GOT3 (cell line): ENCODE data around the gene CDH13.

Experiments used
- DNase-seq: peaks from one replicate; lab custom pipeline; 2025; ENCODE audit warnings: mixed read lengths; lab: John Stamatoyannopoulos, UW

The CDH13 gene

DNA sequence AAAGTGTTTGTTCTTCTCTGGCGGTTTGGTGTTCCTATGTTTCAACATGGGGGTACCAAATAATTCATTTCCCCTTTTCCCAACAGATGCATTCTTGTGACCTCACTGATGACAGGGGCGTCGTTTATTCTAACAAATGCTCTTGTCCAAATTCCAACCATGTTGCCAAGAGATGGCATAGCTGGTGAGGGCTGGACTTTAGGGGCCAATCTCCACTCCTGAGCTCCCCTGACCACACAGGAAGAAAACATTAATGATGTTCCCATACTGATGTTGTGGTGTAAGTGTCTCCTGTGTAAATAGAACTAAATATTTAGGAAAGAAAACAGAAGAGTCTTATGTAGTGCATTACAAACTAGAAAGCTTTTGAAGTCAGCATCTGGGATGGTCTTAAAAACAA lies 431.6 kb downstream of the CDH13 start:
- no peak for DNase-seq

DNA sequence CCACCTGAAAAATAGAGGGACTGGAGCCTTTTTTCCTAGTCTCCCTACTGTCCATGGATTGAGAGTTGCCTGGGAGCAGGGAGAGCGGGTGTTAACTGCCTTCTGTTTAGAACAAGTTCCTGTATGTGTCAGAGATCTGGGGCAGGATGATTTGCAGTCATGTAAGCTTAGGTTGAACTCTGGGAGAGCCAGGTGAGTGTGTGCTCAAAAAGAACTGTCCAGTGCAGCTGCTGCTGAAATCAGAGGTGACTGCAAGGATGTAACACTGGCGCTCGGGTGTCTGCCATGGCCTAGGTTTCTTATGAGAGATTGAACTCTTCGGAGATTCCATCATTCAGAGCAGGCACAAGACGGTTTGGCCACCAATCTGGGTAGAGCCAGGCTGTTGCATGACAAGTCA lies 432.5 kb downstream of the CDH13 start:
- DNase-seq, result no peak

DNA sequence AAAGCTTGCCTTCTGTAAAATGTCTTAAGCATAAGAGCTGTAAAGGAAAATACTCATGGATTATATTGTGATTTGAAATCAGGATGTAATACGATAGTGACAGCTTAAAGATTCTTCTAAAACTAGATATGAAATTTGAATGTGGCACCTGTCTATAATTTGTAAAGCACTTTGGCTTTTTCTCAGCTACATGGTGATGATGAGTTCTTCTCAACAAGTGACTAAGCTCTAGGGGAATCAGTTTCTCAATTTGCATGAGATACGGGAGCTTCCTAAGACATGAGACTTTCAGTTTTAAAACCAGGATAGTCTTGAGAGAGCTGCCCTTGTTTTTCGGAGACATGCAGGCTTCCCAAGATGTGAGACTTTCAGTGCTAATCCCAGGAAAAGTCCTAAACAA lies 439.2 kb downstream of the CDH13 start:
- no peak for DNase-seq

DNA sequence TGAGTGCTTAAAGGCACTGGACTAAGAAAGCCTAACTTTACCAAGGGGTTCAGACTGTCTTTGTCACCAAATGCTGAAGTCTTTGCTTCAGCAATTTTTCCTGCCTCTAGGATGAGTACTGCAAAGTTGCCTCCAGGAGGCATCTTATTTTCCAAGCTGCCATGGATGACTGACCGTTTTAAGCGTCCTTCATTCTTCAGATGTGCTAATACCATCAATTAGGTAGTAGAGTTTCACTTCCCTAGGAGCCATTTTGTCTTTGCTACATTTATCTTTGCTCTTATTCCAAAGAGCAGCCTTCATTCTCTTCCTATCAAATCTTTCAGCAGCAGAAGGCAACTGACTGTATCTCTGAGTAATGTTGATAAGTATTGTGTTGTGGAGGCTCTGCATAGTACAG lies 440.1 kb downstream of the CDH13 start:
- DNase-seq, result no peak

DNA sequence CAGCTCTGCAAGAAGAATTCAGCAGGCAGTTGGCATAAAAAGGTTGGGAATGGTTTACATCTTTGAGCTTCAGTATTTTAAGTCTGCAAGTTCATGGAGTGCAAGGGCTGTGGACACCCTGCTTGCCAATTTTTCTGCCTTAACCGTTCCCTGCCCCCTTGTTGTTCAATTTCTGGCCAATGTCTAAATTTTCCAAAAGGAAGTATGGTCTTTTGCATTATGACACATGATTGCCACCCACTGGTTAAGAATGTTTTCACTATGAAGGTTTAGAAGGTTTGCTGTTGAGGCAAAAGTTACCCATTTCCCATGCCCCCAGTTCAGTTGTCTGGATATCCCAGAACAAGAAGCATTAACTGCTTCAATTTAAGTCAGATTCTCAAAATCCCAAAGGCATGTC lies 441.9 kb downstream of the CDH13 start:
- DNase-seq, result no peak

DNA sequence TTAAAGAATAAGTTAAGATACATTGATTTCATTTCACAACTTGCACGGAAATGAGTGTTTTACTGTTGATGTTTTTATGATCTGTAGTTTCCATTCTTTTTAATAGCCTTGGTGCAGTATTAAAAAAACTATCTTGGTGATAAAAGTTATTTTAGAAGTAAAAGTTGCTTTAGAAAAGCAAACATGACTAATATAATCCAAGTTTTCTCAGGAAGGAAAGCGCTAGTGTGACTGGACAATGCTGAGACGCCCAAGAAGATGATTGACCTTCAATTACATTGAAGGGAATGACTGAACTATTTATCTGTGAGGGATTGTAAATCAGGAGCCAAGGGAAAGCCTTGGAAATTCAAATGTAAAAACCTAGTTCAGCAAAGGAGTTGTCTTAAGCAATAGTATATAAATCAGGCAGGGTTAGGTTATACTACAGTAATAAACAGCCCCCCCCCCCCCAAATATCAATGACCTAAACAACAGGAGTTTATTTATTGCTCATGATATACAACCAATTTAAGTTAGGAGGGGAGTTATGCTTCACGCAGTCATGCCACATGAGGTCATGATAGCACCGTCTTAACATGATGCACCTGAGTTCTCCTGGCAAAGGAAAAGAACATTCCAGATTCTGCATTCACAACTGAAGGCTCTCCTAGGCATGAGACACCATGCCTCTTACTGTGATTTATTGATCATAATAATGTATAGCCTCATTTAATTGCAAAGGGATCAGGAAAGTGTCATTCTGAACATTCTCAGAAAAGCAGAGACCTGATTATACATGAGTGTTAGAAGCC lies 443.8 kb downstream of the CDH13 start:
- no peak for DNase-seq

DNA sequence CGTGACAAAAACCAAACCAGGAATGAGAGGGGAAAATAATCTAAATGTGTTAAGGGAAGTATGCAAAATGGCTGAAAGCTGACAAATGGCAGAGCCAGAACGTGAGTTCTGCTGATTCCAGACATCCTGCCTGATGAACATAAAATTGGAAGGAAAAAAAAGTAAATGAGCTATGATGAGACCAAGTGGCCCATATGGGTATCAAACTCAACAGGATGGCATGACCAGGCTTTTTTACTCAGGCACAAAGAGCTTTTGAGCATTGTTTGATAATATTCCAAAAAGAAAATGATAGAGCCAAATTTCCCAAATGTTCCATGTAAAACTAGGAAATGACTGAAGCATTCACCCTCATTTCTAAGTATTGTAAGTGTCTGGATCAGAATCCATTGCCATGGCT lies 449.2 kb downstream of the CDH13 start:
- DNase-seq, result no peak

DNA sequence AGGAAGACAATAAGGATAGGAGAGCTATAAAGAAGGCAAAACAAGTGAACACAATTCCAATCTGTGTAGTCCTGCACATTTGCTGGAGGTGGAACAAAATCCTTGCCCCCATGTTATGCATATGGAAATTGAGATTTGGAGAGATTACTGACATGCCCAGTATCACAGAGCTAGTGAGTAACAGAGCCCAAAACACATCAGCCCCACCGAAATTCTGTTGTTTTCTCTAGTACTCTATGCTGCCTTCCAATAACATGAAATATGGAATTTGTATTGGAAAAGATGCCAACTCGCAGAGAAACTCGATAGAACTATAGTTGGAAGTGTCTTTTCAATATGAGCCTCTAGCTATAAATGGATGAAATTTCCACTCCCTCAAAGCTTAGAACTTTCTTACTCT lies 456.6 kb downstream of the CDH13 start:
- DNase-seq, result no peak

DNA sequence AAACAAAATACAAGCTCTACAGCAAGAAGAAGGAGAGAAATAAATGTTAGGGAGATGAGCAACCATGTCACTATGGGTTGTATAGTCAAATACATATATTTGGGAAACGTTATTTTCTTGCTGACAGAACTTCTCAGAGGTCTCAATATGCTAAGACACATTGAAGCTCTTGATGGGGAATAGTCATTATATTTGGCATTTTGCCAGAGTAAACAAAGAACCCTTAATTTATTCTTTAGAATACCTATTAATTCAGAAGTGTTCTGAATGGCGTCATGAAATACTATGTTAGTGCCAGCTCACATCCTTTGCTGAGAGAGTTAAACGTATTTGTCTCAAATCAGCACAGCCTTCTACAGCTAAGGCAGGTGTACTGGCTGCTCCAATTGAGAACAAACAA lies 458.9 kb downstream of the CDH13 start:
- DNase-seq, result no peak

DNA sequence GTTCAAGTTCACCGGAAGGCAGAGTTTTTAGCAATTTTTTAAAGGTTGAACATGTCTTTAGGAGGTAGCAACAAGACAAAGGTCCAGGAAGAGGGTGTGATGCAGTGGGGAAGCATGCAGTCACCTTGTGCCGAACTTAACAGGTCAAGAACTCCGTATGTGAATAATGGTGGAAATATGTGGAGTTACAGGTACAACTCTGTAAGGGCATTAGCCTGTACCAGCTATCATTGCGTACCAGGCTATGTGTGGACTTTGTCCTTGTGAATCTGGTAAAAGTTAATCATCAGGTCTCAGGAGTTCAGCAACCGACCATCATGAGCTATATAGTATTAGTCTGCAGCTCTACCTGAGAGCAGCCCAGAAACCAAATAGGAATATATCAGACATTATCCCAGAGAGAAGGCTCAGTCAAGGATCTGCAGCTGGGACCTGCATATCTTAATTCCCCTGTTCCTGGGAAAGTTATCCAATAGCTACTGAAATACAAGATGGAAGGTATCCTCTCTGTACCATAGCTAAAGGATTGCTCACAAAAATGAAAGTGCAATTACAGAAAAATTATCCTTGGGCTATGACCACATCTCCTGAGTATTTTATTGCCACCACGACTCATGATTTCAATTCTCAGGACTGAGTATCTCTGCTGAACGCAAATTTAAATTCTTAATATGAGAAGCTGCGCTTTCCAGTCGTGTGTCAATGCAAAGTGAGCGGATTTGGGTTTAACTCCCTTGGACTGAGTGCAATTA lies 469.3 kb downstream of the CDH13 start:
- DNase-seq, result no peak

DNA sequence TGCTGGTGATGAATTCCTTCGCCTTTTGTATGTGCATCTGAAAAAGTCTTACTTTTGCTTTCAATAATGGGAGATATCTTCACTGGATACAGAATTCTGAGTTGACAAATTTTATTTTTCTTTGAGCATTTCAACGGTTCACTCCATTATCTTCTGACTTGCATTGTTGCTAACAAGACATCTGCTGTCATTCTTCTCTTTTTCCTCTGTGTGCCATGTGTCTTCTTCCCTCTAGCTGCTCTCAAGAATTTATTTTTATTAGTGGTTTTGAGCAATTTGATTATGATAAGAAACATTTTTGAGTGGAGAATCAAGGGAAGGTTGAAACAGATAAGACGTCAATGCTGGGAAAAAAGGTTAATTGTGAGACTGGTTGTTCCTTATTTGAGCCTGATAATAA lies 471.8 kb downstream of the CDH13 start:
- DNase-seq, result no peak

DNA sequence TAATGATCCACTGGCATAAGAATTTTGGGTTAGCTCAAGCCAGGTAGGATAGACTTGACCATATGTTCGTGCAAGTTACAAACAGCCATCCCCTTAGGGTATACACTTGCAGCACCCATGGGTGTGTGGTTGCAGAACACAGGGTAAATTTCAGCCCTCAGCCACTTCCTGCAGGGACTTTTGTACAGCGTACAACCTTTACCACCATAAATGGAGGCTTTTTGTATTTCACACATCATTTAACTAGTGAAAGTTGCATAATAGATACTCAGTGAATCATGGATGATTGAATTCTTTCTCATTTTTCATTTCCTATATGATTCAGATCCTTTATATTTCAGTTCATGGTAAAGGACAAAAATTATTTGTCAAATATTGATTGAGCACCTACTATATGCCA lies 473.9 kb downstream of the CDH13 start:
- DNase-seq, result no peak

DNA sequence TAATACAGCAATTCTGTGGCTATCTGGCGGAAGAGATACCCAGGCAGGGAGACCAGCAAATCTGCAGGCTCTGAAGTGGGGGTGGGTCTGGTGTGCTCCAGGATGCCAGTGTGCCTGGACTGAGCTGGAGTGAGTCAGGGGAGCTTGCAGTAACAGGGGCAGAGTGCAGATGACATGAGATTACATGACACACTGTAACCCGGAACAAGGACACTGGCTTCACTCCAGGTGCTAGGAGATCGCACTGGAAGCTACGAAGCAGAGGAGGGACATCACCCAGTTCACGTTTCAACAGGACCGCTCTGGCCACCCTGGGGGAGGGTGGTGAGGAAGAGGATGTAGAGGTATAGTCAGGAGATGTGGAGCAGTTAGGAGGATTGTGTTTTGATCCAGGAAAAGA lies 475.6 kb downstream of the CDH13 start:
- DNase-seq, result no peak

DNA sequence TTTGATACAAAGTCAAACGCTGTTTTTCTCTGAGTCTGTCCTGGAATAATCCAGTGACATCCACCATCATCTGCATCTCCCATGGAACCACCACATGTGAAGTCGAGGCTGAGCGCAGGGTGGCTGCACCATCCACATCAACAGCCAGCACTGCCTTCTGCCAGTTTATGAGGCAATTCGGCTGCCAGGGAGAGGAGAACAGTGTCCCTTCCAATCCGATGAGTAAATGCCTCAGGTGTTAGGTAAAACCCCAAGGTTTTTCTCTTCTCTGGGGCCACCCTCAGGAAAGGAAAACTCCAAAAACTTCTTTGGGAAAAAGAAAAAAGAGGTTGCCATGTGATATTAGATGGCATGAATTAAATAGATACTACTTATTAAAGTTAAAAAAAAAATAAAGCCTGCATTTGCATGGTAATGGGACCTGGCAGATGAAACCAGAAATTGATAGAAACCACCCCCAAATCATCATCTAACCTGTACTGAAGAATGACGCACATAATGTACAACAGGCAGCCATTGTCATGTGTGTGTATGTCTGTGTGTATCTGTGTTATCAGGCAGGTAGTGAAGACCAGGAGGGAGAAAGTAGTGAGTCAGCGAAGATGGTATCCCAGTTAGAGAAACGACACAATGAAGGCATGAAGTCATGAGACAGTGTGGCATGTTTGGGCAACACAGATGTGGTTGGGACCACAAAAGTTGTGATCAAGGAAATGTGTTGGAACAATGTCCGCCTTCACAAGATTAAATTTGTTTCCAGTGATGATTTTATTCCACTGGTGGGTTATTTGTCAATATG lies 478.7 kb downstream of the CDH13 start:
- no peak for DNase-seq

DNA sequence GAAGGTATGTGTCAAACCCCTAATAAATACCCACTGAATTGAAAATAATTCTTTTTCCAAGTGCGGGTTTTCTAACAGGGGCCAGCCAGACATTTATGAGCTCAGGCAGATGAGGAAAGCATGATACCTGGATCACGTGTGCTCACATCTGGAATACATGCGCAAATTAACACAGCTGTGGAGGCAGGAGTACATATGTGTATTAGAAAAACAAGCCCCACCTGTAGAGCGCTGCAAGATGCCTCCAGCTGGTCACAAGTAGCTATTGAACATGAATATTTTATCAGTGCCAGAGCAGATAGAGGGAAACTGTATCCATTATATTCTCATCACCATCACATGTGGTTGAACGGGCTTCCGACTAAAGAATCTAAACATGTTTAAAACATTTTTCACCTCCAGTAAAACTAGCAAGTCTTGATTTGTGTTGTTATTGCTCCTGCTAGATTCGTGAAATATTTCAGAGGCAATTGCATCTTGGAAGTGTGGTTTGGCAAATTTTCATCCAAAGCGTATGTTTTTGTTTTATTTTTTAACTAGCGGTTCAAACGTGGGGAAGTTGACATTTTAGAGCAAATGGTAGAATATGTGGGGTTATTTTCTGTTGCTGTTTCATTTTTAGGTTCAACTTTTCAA lies 482.8 kb downstream of the CDH13 start:
- no peak for DNase-seq

DNA sequence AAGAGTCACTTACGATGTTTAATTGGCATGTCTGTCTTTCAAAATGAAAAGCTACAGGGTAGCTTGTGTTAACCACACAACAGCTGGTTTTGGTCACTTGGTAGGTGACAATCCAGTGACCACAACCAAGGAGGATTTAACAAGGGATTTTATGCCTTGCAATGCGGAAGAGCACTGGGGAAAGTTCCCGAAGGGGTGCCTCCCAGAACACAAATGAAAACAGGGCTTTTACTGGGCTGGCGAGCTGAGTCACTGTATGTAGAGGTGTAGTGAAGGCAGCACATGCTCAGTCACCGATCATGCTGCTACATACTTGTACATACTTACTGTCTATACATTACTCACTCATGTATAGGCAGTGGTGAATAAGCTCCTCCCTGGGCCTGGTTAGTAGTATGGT lies 483.5 kb downstream of the CDH13 start:
- no peak for DNase-seq

DNA sequence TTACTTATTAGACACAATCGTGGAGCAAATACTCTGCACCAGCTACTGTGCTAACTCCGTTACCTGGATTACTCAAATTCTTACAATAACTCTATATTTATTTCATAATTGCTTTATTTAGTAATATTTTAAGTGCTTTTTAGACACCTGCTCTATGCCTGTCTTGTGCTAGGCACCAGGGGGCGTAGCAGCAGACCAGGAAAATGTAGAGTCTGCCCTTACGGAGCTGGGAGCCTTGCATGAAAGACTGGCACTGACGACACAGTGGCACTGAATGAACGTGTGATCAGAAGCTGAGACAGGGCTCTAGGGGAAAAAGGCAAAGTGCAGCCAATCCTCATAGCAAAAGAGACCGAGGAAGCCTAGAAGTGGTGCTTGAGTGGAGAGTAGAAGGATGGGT lies 486.5 kb downstream of the CDH13 start:
- DNase-seq, result no peak

DNA sequence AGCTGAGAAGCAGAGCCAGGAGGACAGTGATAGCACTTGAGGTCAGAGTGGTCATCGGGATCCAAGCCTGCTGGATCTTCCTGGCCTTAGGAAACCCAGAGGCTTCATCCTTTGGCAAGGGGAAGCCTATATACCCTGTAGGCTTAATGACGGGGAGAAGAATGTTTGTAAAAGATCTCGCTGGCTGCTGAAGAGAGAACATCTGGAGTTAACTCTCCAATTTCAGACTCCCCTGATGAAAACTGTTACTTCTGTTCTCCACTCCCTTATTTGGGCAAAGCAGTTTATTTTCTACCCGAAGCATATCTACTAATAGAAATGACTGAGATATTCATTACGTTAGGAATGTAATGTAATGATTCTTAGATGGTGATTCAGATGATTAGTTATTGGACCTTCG lies 487.0 kb downstream of the CDH13 start:
- no peak for DNase-seq

DNA sequence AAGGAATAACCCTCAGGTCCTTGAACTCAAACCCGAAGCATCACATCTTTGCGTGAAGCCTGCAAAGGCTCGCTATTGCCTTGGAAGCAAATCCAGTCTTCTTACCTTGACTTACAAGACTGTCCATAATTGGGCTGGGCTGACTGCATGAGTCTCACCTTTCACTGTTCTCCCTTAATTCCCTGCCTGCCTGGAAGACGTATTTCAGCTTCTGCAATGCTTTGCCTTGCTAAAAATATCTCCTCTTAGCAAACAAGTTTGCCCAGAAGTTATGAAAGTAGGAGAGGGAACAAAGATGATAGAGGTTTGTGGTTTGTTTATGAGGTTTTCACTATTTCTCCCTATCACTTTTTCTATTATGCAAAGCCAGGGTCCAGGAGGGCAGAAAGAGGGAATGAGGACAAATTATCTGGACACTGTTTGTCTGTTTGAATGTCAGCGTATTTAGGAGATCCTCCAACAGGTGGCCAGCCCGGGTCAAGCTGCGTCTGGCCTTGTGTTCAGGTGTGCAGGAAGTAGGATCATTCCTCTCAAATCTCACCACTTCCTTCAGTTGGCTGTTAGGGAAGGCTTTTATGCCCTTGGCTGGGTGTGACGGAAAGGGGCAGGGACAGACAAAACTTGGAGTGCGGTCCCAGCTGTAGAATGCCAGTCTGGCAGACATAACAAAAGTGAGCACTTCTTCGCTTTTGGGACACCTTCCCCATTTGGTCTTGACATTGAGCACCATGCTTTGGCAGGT lies 488.9 kb downstream of the CDH13 start:
- no peak for DNase-seq

DNA sequence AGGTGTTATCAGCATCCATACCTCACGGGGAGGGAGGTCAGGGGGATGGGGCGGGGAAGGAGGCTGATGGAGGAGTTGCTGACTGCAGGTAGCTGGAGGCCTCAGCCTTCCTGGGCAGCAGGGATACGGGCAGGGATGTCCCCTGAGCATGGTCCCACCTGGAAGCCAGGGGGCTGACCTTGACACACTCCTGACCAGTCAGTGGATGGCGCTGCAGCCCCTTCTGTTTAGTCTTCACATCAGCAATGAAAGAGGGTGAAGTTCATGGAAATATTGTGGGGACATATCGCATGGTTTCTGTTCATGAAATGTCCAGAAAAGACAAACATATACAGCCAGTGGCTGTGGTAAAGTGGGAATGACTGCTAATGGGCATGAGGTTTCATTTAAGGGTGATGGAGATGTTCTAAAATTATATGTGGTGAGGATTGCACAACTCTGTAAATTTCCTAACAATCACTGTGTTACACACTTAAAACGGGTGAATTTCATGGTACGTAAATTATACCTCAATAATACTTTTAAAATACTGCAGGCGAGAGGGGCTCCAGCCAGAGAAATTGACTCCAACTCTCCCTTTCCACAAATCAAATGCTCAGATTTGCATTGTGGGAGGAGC lies 489.6 kb downstream of the CDH13 start:
- no peak for DNase-seq

DNA sequence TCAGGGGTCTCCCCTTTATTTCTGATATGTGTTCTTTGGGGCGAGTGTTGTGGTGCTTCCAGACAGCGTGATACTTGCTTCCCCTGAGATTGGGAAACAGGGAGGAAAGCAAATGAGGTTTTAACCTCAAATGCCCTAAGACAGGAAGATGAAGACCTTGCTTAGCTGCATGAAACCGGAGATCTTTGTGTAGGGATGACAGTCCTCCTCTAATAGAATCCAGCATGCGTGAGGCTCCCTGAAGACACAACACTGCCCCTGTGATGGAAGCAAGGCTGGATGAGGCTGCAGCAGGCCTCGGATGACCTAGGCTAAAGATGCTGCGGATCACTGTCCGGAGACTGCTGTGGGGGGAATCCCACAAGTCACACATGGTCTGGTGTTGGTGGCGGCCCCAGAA lies 491.0 kb downstream of the CDH13 start:
- no peak for DNase-seq
